HFFc6 (cell line): Measurements from ENCODE around the gene DISC1. TPM values are rescaled to one million over a fixed set of nuclear protein-coding genes. Genes with fewer than 3 reads are reported as not detected.
"Not testable (repeated sequence)": the region's sequence is repeated elsewhere in the genome, so short reads cannot be mapped to it uniquely, and the experiment has no call there.

Source experiments
- DNase-seq: peaks from one replicate; pipeline ENCODE4 v3.0.0-alpha.2; 2018
- H3K27ac Mint-ChIP-seq: 2 replicates; pipeline ENCODE4 v1.8.0; 2020; ENCODE audit warnings: mild to moderate bottlenecking, mixed read lengths
- H3K27me3 Mint-ChIP-seq: 2 replicates; pipeline ENCODE4 v1.8.0; 2021; ENCODE audit warnings: mild to moderate bottlenecking, moderate library complexity, mixed read lengths; ENCODE audit not compliant: insufficient read depth
- H3K36me3 Mint-ChIP-seq: 2 replicates; pipeline ENCODE4 v1.8.0; 2021; ENCODE audit warnings: low read depth, mixed read lengths
- H3K4me1 Mint-ChIP-seq: 2 replicates; pipeline ENCODE4 v1.8.0; 2020; ENCODE audit warnings: low read depth, mixed read lengths
- H3K4me3 Mint-ChIP-seq: 2 replicates; pipeline ENCODE4 v1.8.0; 2020; ENCODE audit warnings: mild to moderate bottlenecking, moderate library complexity, mixed read lengths
- H3K9me3 Mint-ChIP-seq: 2 replicates; pipeline ENCODE4 v1.8.0; 2020; ENCODE audit warnings: mild to moderate bottlenecking, mixed read lengths
- total RNA-seq, 6 experiments: library from RNA; stranded (reverse); fragmentation: NEBNext Ultra II Directional; extraction: Animal tissue kit (Norgen Biotek cat#: 25700); gene quantifications; 2 replicates in 1 of 6; 3 replicates in 5 of 6; pipeline ENCODE4 v1.2.3, GENCODE V29; 2021
- TF ChIP-seq, protein P1 (sequence below): fragments of 200-600 bp; sonication (generic); IDR thresholded peaks from 2 replicates; pipeline ENCODE4 v1.5.0; 2021; ENCODE audit warnings: antibody characterized with exemption, mild to moderate bottlenecking

The DISC1 gene
- total RNA-seq, 6 experiments from 2014 or later: 1.3 to 4.3 (median 1.9) TPM

DNA sequence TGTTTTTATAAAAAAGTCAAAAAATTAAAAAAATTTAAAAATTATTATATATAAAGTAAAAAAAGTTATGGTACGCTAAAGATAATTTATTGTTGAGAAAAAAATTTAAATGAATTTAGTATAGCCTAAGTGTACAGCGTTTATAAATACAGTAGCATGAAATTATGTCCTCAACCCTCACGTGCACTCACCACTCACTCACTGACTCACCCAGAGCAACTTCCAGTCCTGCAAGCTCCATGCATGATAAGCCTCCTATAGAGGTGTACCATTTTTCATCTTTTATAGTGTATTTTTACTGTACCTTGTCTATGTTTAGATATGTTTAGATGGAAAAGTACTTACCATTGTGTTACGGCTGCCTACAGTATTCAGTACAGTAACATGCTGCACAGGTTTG, 5.1 kb downstream of the DISC1 start:
- no peak overlapping the region; the same call in 1 of the 2 replicates for H3K27ac Mint-ChIP-seq
- DNase-seq: no peak
- H3K36me3 Mint-ChIP-seq: no peaks in the 10 kb centered on the region; the same call in 1 of the 2 replicates
- H3K4me1 Mint-ChIP-seq: peaks cover 78% of the 10 kb centered on the region
- no peak overlapping the region for H3K4me3 Mint-ChIP-seq
- H3K9me3 Mint-ChIP-seq: no peaks in the 10 kb centered on the region
- TF ChIP-seq, protein P1, sequence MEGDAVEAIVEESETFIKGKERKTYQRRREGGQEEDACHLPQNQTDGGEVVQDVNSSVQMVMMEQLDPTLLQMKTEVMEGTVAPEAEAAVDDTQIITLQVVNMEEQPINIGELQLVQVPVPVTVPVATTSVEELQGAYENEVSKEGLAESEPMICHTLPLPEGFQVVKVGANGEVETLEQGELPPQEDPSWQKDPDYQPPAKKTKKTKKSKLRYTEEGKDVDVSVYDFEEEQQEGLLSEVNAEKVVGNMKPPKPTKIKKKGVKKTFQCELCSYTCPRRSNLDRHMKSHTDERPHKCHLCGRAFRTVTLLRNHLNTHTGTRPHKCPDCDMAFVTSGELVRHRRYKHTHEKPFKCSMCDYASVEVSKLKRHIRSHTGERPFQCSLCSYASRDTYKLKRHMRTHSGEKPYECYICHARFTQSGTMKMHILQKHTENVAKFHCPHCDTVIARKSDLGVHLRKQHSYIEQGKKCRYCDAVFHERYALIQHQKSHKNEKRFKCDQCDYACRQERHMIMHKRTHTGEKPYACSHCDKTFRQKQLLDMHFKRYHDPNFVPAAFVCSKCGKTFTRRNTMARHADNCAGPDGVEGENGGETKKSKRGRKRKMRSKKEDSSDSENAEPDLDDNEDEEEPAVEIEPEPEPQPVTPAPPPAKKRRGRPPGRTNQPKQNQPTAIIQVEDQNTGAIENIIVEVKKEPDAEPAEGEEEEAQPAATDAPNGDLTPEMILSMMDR: no peak
- no peaks in the 10 kb centered on the region for H3K27me3 Mint-ChIP-seq

DNA sequence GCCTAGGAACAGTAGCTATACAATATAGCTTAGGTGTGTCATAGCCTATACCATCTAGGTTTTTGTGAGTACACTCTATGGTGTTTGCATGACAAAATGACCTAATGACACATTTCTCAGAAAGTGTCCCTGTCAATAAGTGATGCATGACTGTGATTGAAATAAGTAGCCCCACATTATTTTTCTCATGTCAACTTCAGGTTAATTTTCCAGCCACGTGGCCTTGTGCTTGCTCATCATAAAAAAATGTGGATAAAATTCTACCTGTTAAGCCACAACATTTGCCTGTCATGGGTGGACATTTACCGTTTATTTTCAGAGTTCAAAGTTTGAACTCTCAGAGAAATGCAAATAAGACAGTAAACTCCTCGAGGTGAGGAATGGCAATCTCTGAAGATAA, 5.5 kb downstream of the DISC1 start:
- DNase-seq: no peak
- H3K27ac Mint-ChIP-seq: no peak overlapping the region
- H3K4me1 Mint-ChIP-seq: peaks cover 82% of the 10 kb centered on the region
- TF ChIP-seq, protein P1: no peak
- no peak overlapping the region for H3K4me3 Mint-ChIP-seq
- no peaks in the 10 kb centered on the region; the same call in 1 of the 2 replicates for H3K36me3 Mint-ChIP-seq
- no peaks in the 10 kb centered on the region for H3K9me3 Mint-ChIP-seq
- H3K27me3 Mint-ChIP-seq: no peaks in the 10 kb centered on the region

DNA sequence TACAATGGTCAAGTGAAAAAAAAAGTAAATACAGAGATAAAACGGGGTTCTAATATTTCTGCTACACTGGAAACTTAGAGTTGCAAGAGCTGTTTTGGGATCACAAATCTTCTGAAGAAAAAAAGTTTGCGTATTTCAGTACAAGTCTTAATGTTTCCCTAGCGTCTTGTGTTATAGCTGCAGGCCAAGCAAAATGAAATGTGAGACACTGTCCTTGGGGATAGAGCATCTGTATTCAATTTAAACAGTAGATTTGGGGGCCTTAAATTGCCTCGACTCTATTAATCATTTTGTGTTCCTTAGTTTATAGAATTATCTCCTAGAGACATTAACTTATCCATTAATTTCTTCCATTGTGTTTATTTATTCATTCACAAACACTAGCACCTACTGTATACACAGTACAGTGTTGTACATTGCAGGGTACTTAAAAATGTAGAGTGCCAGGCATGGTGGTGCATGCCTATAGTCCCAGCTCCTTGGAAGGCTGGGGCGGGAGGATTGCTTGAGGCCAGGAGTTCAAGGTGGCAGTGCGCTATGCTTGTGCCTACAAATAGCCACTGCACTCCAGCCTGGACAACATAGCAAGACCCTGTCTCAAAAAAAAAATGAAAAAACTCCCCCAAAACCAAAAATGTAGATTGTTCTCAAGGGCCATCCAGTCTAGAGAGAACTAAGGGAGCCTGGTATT, 7.9 kb downstream of the DISC1 start:
- no peak for DNase-seq
- Mint-ChIP-seq H3K36me3 (peaks cover 8% of the 10 kb centered on the region), H3K4me3 (no peak overlapping the region), H3K9me3 (no peaks in the 10 kb centered on the region), H3K4me1 (peaks cover 79% of the 10 kb centered on the region), H3K27me3 (no peaks in the 10 kb centered on the region), H3K27ac (no peak overlapping the region; the same call in 1 of the 2 replicates)
- TF ChIP-seq, protein P1: no peak

DNA sequence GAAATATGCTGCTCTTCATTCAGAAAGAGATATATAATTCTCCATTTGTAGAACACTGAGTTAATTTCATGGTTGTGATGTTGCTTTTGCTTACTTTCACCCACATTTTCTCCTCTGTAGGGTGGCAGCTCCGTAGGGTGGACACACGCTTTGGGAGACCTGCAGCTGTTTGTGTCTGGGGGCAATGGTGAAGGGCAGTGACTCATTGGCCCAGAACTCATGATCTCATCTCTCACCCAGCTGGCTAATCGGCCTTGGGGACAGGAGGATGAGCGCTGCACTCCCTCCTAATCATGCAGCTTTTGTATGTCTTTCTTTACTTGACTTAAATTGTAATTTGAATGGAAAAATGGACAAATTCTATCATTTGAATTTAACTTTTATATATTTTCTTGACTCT, 9.6 kb downstream of the DISC1 start:
- TF ChIP-seq, protein P1: no peak
- DNase-seq: peak; percentile 62
- Mint-ChIP-seq H3K9me3 (no peaks in the 10 kb centered on the region), H3K4me3 (peak overlapping the region; percentile 33; the same call in 1 of the 2 replicates), H3K36me3 (peaks cover 8% of the 10 kb centered on the region), H3K4me1 (peaks cover 71% of the 10 kb centered on the region), H3K27me3 (no peaks in the 10 kb centered on the region), H3K27ac (peak overlapping the region; percentile 15; the same call in 1 of the 2 replicates)

DNA sequence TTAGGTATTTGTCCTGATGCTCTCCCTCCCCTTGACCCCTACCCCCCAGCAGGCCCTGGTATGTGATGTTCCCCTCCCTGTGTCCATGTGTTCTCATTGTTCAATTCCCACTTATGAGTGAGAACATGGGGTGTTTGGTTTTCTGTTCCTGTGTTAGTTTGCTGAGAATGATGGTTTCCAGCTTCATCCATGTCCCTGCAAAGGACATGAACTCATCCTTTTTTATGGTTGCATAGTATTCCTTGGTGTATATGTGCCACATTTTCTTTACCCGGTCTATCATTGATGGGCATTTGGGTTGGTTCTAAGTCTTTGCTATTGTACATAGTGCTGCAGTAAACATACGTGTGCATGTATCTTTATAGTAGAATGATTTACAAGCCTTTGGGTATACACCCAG, 10.3 kb downstream of the DISC1 start:
- H3K27ac Mint-ChIP-seq, DNase-seq, H3K4me3 Mint-ChIP-seq, H3K9me3 Mint-ChIP-seq, H3K36me3 Mint-ChIP-seq, H3K27me3 Mint-ChIP-seq: not testable (repeated sequence)
- H3K4me1 Mint-ChIP-seq: peaks cover 64% of the 10 kb centered on the region

DNA sequence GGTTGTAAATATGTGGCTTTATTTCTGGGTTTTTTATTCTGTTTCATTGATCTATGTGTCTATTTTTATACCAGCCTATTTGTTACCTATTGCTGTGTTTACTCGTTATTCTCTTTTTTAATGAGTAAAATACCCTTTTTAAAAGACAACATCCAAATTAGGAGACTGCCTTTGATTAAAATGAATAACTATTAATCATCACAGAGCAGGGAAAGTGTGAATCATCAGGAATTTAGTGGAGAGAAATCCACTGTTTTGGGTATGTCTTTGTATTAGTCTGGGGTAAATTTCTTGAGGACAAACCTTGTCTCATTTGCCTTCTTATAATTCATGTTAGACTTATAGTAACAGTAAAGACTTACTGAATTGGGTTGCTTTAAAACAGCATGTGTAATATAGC, 12.1 kb downstream of the DISC1 start:
- H3K27me3 Mint-ChIP-seq: no peaks in the 10 kb centered on the region
- peaks cover 8% of the 10 kb centered on the region for H3K36me3 Mint-ChIP-seq
- H3K9me3 Mint-ChIP-seq: no peaks in the 10 kb centered on the region
- TF ChIP-seq, protein P1: no peak
- H3K4me3 Mint-ChIP-seq: no peak overlapping the region
- no peak overlapping the region for H3K27ac Mint-ChIP-seq
- DNase-seq: no peak
- H3K4me1 Mint-ChIP-seq: peaks cover 56% of the 10 kb centered on the region
